ENCODE results near the gene BTBD9.

BTBD9 gene

GRCh38 chr6:38175786-38176185, 463.9 kb downstream of the BTBD9 start (continued):
- TF ChIP-seq TOX (CRISPR knock-in tag; IDR thresholded peaks at IDR 0.05; ENCODE audit: borderline replicate concordance) (no peak), OSR1 (CRISPR knock-in tag; IDR thresholded peaks at IDR 0.05) (no peak), ARNTL (CRISPR knock-in tag; IDR thresholded peaks at IDR 0.05; ENCODE audit: borderline replicate concordance, low read depth) (no peak), RARB (CRISPR knock-in tag; IDR thresholded peaks at IDR 0.05) (no peak), ZNF8 (CRISPR knock-in tag; IDR thresholded peaks at IDR 0.05) (no peak), ZC3H10 (CRISPR knock-in tag; IDR thresholded peaks at IDR 0.05) (no peak), PPARA (CRISPR knock-in tag; IDR thresholded peaks at IDR 0.05; ENCODE audit: borderline replicate concordance) (no peak), CSDC2 (CRISPR knock-in tag; IDR thresholded peaks at IDR 0.05) (no peak), ZFP30 (CRISPR knock-in tag; IDR thresholded peaks at IDR 0.05) (no peak)
- TF ChIP-seq, protein P1, sequence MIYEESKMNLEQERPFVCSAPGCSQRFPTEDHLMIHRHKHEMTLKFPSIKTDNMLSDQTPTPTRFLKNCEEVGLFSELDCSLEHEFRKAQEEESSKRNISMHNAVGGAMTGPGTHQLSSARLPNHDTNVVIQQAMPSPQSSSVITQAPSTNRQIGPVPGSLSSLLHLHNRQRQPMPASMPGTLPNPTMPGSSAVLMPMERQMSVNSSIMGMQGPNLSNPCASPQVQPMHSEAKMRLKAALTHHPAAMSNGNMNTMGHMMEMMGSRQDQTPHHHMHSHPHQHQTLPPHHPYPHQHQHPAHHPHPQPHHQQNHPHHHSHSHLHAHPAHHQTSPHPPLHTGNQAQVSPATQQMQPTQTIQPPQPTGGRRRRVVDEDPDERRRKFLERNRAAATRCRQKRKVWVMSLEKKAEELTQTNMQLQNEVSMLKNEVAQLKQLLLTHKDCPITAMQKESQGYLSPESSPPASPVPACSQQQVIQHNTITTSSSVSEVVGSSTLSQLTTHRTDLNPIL (CRISPR knock-in tag; IDR thresholded peaks at IDR 0.05; ENCODE audit: low read depth): no peak

DNA sequence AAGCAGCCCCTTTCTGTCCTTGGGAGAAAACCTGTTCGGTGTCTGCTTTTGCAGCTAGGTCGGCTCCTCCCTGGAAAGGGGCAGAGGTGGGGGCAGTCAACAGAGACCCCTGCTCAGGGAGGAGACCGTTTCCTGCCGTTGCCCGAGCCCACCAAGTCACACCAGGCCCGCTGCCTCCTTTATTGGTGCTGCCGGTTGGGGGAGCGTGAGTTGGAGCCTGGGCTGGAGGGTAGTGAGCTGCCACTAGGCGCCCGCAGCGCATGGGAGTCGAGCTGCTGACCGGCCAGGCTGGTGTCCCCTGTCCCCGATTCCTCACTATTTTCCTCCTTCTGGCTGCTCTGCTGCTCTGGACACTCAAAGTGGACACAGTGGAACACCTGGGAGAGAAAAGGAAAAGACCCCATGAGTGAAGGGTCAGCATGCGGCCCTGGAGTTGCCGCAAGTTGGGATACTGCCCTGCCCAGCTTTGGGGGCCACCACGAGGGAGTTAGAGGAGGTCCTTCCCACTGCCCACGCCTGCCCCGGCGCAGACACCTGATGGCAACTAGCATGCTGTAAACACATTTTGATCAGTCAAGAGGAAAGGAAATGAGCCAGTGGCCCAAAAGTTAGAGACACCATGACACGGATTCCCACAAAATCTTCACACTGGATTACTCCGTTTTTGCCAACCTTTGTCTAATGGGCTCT, 464.8 kb downstream of the BTBD9 start:
- no peak for ATAC-seq
- no peak for TF ChIP-seq TSHZ2 (CRISPR knock-in tag; IDR thresholded peaks at IDR 0.05)

DNA sequence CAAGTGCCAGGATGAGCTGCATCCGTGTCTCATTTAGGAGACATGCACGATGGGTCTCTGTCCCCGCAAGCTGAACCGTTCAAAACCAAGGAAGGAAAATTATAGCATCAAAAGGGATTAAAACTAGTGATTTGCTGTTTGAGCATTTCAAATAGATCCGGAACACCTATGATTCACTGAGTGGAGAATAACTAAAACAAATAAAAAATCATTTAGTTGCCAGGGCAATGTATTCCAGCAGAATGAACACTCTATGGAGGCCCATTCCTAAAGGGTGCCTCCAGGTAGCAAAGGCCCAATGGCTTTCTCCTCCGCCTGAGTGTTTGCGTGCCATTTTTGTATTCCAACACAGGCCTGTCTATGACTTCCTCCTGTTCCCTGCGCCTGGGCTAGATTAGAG, 465.4 kb downstream of the BTBD9 start:
- no peak for ATAC-seq

DNA sequence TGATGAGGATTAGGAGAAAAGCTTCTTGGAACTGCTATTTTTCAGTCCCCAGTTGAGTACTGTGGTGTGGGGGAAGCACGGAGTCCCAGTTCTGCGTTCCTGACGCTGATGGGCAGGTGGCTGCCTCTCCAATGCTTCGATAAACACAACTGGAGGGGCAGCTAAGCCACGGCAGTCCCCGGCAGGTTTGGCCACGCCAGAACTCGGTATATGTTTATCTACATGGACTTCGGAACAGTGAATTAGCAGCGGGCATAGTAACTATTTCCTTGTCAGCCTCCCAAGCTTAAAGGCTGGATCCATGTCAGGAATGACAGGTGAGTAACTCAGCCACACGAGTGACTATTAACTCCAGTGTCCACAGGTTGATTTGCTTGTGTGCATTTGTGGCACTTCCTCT, 465.8 kb downstream of the BTBD9 start:
- no peak for ATAC-seq
- TF ChIP-seq TCF4 (CRISPR knock-in tag; IDR thresholded peaks at IDR 0.05; ENCODE audit: borderline replicate concordance) (no peak), CSDC2 (CRISPR knock-in tag; IDR thresholded peaks at IDR 0.05) (no peak), ZFP30 (CRISPR knock-in tag; IDR thresholded peaks at IDR 0.05) (no peak), ZNF8 (CRISPR knock-in tag; IDR thresholded peaks at IDR 0.05) (no peak), ZNF565 (CRISPR knock-in tag; conservative IDR thresholded peaks at IDR 0.05; ENCODE audit: low read depth) (no peak), ARNTL (CRISPR knock-in tag; IDR thresholded peaks at IDR 0.05; ENCODE audit: borderline replicate concordance, low read depth) (no peak), ZNF70 (CRISPR knock-in tag; IDR thresholded peaks at IDR 0.05) (no peak), ZC3H10 (CRISPR knock-in tag; IDR thresholded peaks at IDR 0.05) (no peak), ESRRG (CRISPR knock-in tag; IDR thresholded peaks at IDR 0.05) (no peak), ISL1 (CRISPR knock-in tag; IDR thresholded peaks at IDR 0.05) (no peak), BACH2 (CRISPR knock-in tag; IDR thresholded peaks at IDR 0.05; ENCODE audit: borderline replicate concordance) (no peak), PPARA (CRISPR knock-in tag; IDR thresholded peaks at IDR 0.05; ENCODE audit: borderline replicate concordance) (no peak)

More for the DNA sequence above, 465.4 kb downstream of the BTBD9 start:
- TF ChIP-seq ZNF565 (CRISPR knock-in tag; conservative IDR thresholded peaks at IDR 0.05; ENCODE audit: low read depth): no peak
- TF ChIP-seq PPARA (CRISPR knock-in tag; IDR thresholded peaks at IDR 0.05; ENCODE audit: borderline replicate concordance): no peak
- TF ChIP-seq BACH2 (CRISPR knock-in tag; IDR thresholded peaks at IDR 0.05; ENCODE audit: borderline replicate concordance): no peak
- no peak for TF ChIP-seq ARNTL (CRISPR knock-in tag; IDR thresholded peaks at IDR 0.05; ENCODE audit: borderline replicate concordance, low read depth)
- no peak for TF ChIP-seq ZC3H10 (CRISPR knock-in tag; IDR thresholded peaks at IDR 0.05)
- no peak for TF ChIP-seq TOX (CRISPR knock-in tag; IDR thresholded peaks at IDR 0.05; ENCODE audit: borderline replicate concordance)
- no peak for TF ChIP-seq GLIS3 (CRISPR knock-in tag; IDR thresholded peaks at IDR 0.05)
- TF ChIP-seq ZFP3 (CRISPR knock-in tag; IDR thresholded peaks at IDR 0.05): no peak
- no peak for TF ChIP-seq PATZ1 (CRISPR knock-in tag; IDR thresholded peaks at IDR 0.05; ENCODE audit: borderline replicate concordance)
